PFSK-1 (cell line): ENCODE measurements around the gene FGD3.

Experiments
- FOXP2 ChIP-seq: optimal IDR thresholded peaks from 2 replicates; pipeline ENCODE3; 2011; ENCODE audit warnings: borderline replicate concordance, control low read depth, inconsistent platforms; ENCODE audit not compliant: insufficient read depth; ENCODE audit errors: extremely low read length, extremely low read depth
- POLR2AphosphoS5 ChIP-seq: IDR thresholded peaks from 2 replicates; pipeline ENCODE4 v1.6.1; 2012; ENCODE audit warnings: low read depth, mild to moderate bottlenecking, control low read depth, low read length, moderate library complexity
- SIN3A ChIP-seq: IDR thresholded peaks from 2 replicates; pipeline ENCODE4 v1.6.1; 2012; ENCODE audit warnings: mild to moderate bottlenecking, low read length, moderate library complexity, borderline replicate concordance; ENCODE audit not compliant: insufficient read depth
- TAF1 ChIP-seq: IDR thresholded peaks from 2 replicates; pipeline ENCODE4 v1.6.1; 2012; ENCODE audit warnings: low read length, control low read depth, borderline replicate concordance; ENCODE audit not compliant: insufficient read depth
- TF ChIP-seq, protein P1 (sequence below), 2 experiments: IDR thresholded peaks; 2 replicates each; pipeline versions ENCODE4 v1.6.1 to v1.8.0; 2011 to 2012; ENCODE audit warnings: low read depth in 2 of 2, low read length in 2 of 2, control low read depth in 1 of 2, inconsistent platforms in 1 of 2, mild to moderate bottlenecking in 1 of 2, moderate library complexity in 1 of 2; ENCODE audit not compliant: insufficient read depth in 1 of 2

The FGD3 gene

DNA sequence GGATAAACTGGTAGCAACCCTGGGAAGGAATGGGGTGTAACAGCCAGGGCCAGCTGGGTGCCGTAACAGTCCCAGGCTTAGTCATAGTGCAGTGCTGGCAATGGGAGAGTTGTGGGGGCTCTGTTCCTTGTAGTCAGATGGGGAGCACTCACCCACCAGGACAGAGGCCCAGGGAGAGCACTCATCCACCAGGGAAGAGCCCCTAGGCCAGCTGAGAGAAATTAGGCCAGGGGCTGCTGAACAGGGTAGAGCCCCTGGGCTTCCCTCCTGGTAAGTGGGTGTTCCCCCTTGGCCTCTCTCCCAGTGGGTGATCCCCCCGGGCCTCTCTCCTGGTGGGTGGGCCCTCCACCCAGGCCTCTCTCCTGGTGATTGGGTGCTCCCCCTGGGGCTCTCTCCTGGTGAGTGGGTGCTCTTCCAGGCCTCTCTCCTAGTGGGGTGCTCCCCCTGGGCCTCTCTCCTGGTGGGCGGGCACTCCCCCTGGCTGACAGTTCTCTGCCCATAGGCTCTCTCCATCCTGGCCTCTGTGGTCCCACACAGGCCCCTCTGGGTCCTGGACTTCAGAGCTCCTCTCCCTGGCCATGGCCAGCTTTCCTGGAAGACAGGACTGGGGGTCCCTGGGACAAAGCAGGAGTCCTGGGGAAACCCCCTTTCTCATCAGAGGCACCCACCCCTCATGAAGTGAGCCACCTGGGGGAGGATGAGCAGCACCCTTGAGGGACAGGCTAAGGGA is 13.4 kb downstream of the FGD3 start:
- TF ChIP-seq TAF1, result no peak
- TF ChIP-seq FOXP2, result no peak
- no peak for TF ChIP-seq POLR2AphosphoS5
- TF ChIP-seq SIN3A, result no peak
- TF ChIP-seq, protein P1, sequence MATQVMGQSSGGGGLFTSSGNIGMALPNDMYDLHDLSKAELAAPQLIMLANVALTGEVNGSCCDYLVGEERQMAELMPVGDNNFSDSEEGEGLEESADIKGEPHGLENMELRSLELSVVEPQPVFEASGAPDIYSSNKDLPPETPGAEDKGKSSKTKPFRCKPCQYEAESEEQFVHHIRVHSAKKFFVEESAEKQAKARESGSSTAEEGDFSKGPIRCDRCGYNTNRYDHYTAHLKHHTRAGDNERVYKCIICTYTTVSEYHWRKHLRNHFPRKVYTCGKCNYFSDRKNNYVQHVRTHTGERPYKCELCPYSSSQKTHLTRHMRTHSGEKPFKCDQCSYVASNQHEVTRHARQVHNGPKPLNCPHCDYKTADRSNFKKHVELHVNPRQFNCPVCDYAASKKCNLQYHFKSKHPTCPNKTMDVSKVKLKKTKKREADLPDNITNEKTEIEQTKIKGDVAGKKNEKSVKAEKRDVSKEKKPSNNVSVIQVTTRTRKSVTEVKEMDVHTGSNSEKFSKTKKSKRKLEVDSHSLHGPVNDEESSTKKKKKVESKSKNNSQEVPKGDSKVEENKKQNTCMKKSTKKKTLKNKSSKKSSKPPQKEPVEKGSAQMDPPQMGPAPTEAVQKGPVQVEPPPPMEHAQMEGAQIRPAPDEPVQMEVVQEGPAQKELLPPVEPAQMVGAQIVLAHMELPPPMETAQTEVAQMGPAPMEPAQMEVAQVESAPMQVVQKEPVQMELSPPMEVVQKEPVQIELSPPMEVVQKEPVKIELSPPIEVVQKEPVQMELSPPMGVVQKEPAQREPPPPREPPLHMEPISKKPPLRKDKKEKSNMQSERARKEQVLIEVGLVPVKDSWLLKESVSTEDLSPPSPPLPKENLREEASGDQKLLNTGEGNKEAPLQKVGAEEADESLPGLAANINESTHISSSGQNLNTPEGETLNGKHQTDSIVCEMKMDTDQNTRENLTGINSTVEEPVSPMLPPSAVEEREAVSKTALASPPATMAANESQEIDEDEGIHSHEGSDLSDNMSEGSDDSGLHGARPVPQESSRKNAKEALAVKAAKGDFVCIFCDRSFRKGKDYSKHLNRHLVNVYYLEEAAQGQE (IDR thresholded peaks at IDR 0.05; ENCODE audit: insufficient read depth in 1 of 2, low read depth in 2 of 2, low read length in 2 of 2), result no peak

DNA sequence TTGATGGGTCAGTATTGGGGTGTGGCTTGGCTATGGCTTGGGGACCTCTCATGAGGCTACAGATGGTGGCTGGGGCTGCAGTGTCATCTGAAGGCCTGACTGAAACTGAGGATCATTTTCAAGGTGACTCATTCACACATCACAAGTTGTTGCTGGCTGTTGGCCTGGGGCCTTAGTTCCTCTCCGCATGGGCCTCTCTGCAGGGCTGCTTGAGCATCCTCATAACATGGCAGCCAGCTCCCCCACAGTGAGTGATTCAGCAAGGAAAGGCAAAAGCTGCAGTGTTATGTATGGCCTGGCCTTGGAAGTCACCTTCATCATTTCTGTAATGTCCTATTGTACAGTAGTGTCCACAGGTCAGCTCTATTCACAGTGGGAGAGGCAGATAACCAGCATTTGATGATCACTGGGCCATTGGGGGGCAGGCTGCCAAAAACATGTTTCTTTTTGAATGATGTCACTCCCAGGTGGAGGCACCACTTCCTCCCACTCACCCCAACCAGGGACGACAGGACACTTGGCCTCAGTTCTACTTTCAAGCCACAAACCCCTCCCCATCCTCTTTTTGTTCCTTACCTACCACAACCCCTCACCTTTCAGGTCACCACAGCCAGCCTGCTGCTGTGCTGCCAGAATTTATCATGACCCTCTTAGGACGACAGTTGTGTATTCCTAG is 14.4 kb downstream of the FGD3 start:
- TF ChIP-seq, protein P1 (IDR thresholded peaks at IDR 0.05; ENCODE audit: insufficient read depth in 1 of 2, low read depth in 2 of 2, low read length in 2 of 2), result no peak
- TF ChIP-seq FOXP2 (no peak), SIN3A (no peak), TAF1 (no peak), POLR2AphosphoS5 (no peak)

GRCh38 chr9:92962303-92962649 is 15.0 kb downstream of the FGD3 start:
- TF ChIP-seq, protein P1 (IDR thresholded peaks at IDR 0.05; ENCODE audit: insufficient read depth in 1 of 2, low read depth in 2 of 2, low read length in 2 of 2), result no peak
- TF ChIP-seq TAF1 (no peak), POLR2AphosphoS5 (no peak), FOXP2 (no peak), SIN3A (no peak)

DNA sequence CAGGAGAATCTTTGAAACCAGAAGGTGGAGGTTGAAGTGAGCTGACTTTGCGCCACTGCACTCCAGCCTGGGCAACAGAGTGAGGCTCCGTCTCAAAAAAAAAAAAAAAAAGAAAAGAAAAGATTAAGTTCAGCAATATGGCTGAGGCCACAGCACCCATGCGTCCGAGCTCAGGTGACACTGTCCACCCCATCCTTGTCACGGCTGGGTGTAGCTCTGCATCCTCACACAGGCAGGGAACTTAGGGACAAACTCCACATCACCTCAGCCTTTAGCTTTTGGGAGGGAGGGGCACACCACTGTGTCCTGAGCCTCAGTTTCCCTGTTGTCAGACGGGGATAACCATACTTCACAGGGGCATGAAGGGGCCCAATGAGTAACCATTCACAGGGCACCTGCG is 15.5 kb downstream of the FGD3 start:
- TF ChIP-seq SIN3A, result no peak
- TF ChIP-seq, protein P1 (IDR thresholded peaks at IDR 0.05; ENCODE audit: insufficient read depth in 1 of 2, low read depth in 2 of 2, low read length in 2 of 2), result no peak
- no peak for TF ChIP-seq TAF1
- TF ChIP-seq FOXP2, result no peak
- no peak for TF ChIP-seq POLR2AphosphoS5
